ENCODE results near the gene MRTFB. TPM values are rescaled to one million over a fixed set of nuclear protein-coding genes. Genes with fewer than 3 reads are reported as not detected.
A peak's percentile ranks its signal among the peaks of the same experiment; 100 is the strongest.

Gene MRTFB
- total RNA-seq, 4 donors from 2014 or later, result 17.1 to 77.8 (median 21.9) TPM

GRCh38 chr16:14109782-14110727 is 38.9 kb downstream of the MRTFB start:
- peaks cover 14 to 79% (median 48%) of the 10 kb centered on the region in 3 donors for H3K4me1 ChIP-seq
- no peak for DNase-seq
- H3K27ac ChIP-seq, result peak overlapping the region in 3 of 4 donors; percentile 41 to 60 (median 57)
- WGBS, 2 donors, result 81 to 87% methylated on average over 1 to 3 of the region's 3 CpGs
- no peak for TF ChIP-seq CTCF (IDR thresholded peaks at IDR 0.05)
- TF ChIP-seq POLR2A (IDR thresholded peaks at IDR 0.05), result no peak
- H3K27me3 ChIP-seq, result no peaks in the 10 kb centered on the region
- intact Hi-C loops (cut with DNase I), result no loop called here
- no peaks in the 10 kb centered on the region for H3K9me3 ChIP-seq
- no peaks in the 10 kb centered on the region for H3K36me3 ChIP-seq
- no peak overlapping the region for H3K4me3 ChIP-seq

GRCh38 chr16:14110728-14111251 is 39.7 kb downstream of the MRTFB start:
- Histone ChIP-seq H3K27ac (peak overlapping the region in 3 of 4 donors; percentile 24 to 60 (median 57)), H3K36me3 (no peaks in the 10 kb centered on the region), H3K4me1 (peaks cover 9 to 71% (median 41%) of the 10 kb centered on the region in 3 donors), H3K4me3 (no peak overlapping the region), H3K27me3 (no peaks in the 10 kb centered on the region), H3K9me3 (no peaks in the 10 kb centered on the region)
- DNase-seq, result no peak
- 81 to 82% methylated on average over 6 of the region's 6 CpGs for WGBS, 2 donors
- TF ChIP-seq CTCF (IDR thresholded peaks at IDR 0.05) (no peak), POLR2A (IDR thresholded peaks at IDR 0.05) (no peak)
- intact Hi-C loops (cut with DNase I), result no loop called here

GRCh38 chr16:14111713-14112538 is 40.8 kb downstream of the MRTFB start:
- H3K27ac ChIP-seq, result peak overlapping the region in 3 of 4 donors; percentile 45 to 57 (median 54)
- H3K36me3 ChIP-seq, result peaks cover 0 to under 1% (median 0%) of the 10 kb centered on the region in 3 donors
- DNase-seq, result no peak
- no peaks in the 10 kb centered on the region for H3K9me3 ChIP-seq
- 62 to 66% methylated on average over 9 to 13 of the region's 14 CpGs for WGBS, 2 donors
- intact Hi-C loops (cut with DNase I), result no loop called here
- H3K4me1 ChIP-seq, result peaks cover 4 to 61% (median 34%) of the 10 kb centered on the region in 3 donors
- H3K27me3 ChIP-seq, result no peaks in the 10 kb centered on the region
- TF ChIP-seq POLR2A (IDR thresholded peaks at IDR 0.05) (no peak), CTCF (IDR thresholded peaks at IDR 0.05) (no peak)
- no peak overlapping the region for H3K4me3 ChIP-seq

- WGBS, 2 donors, result 9 to 17% methylated on average over 1 of the region's 1 CpG
- peaks cover 4 to 60% (median 34%) of the 10 kb centered on the region in 3 donors for H3K4me1 ChIP-seq
- no peak overlapping the region for H3K4me3 ChIP-seq
- H3K36me3 ChIP-seq, result peaks cover 0 to 6% (median 0%) of the 10 kb centered on the region in 3 donors
- H3K27ac ChIP-seq, result peak overlapping the region in 3 of 4 donors; percentile 45 to 57 (median 54)
- no peak for DNase-seq
- intact Hi-C loops (cut with DNase I), result no loop called here
- H3K9me3 ChIP-seq, result no peaks in the 10 kb centered on the region
- no peaks in the 10 kb centered on the region for H3K27me3 ChIP-seq
- TF ChIP-seq CTCF (IDR thresholded peaks at IDR 0.05), result no peak
- TF ChIP-seq POLR2A (IDR thresholded peaks at IDR 0.05), result no peak
These were observed 41.4 kb downstream of the MRTFB start for GRCh38 chr16:14112539-14112856.
